Measurements from ENCODE around the gene SPATA22.
"Not testable (repeated sequence)": the region's sequence is repeated elsewhere in the genome, so short reads cannot be mapped to it uniquely, and the experiment has no call there.

The SPATA22 gene

DNA sequence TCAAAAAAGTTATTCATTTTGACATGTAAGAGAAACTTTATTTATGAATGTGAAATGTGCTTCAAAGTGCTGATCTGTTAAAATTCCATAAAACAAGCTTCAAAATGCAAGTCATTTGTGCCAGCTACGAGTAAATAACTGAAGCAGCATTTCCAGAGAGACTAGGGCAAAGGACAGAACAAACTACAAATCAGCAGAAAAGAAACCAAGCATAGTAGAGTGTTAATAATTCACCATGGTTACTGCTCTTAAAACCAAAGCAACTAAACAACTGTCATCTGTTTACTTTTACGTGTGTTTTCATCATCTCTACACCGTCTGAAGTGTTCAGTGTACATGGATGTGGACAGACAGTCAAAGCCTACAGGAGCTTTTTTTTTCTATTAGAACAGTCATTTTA lies 2.6 kb upstream of the SPATA22 start:
- DNase-seq (ENCODE audit: low read depth in 4 of 4, low spot score in 1 of 4): no peak

GRCh38 chr17:3472137-3472536 lies 518 bp upstream of the SPATA22 start:
- DNase-seq (ENCODE audit: low read depth in 4 of 4, low spot score in 1 of 4): no peak

GRCh38 chr17:3469529-3469928 lies 2.1 kb downstream of the SPATA22 start:
- DNase-seq (ENCODE audit: low read depth in 4 of 4, low spot score in 1 of 4): no peak

- DNase-seq (ENCODE audit: low read depth in 4 of 4, low spot score in 1 of 4): not testable (repeated sequence)
These were observed 5.3 kb downstream of the SPATA22 start for GRCh38 chr17:3466355-3466754.

- no peak for DNase-seq (ENCODE audit: low read depth in 4 of 4, low spot score in 1 of 4)
These were observed 23.5 kb downstream of the SPATA22 start for GRCh38 chr17:3448059-3448665.

DNA sequence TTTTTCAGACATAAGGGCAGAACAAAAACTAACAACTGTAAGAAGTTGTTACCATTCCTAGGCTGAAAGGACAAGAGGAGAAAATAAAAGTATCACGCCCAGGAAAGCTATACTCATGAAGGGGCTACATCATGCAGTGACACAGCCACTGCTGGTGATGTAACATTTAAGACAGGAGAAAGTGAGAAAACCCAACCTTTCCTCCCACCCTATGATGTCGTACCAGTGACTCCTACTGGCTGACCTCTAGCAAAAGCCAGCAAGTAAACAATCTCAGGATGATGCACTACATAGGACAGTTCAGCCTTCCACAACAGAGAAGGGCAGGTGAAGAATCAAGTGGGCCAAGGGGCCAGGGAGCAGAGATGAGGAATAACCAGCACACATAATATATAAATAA lies 24.0 kb downstream of the SPATA22 start:
- DNase-seq (ENCODE audit: low read depth in 4 of 4, low spot score in 1 of 4): no peak

GRCh38 chr17:3440451-3440850 lies 31.2 kb downstream of the SPATA22 start:
- no peak for DNase-seq (ENCODE audit: low read depth in 4 of 4, low spot score in 1 of 4)

- DNase-seq (ENCODE audit: low read depth in 4 of 4, low spot score in 1 of 4): no peak
These were observed 33.3 kb downstream of the SPATA22 start for GRCh38 chr17:3438368-3438767.

- no peak for DNase-seq (ENCODE audit: low read depth in 4 of 4, low spot score in 1 of 4)
These were observed 37.9 kb downstream of the SPATA22 start, which contains the start of gene OR1E2 for GRCh38 chr17:3433741-3434140. Gene OR1E2 (minus strand): TSS chr17:3433841. CDS start chr17:3433841, 0 bp downstream.

DNA sequence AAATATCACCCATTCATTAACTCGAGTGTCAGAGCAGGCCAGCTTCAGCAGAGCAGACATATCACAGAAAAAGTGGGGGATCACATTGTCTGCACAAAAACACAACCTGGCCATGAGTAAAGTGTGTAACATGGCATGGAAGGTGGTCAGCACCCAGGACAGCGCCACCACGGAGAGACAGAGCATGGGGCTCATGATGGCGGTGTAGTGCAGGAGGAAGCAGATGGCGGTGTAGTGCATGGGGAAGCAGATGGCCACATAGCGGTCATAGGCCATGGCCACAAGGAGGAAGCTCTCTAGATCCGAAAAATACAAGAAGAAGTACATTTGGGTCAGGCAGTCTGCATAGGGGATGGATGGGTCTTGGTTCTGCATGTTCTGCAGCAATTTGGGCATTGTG lies 38.4 kb downstream of the SPATA22 start:
- DNase-seq (ENCODE audit: low read depth in 4 of 4, low spot score in 1 of 4): peak in 1 of 4 experiments; percentile 0

GRCh38 chr17:3418222-3418621 lies 53.4 kb downstream of the SPATA22 start:
- no peak for DNase-seq (ENCODE audit: low read depth in 4 of 4, low spot score in 1 of 4)

GRCh38 chr17:3415610-3416009 lies 56.0 kb downstream of the SPATA22 start:
- DNase-seq (ENCODE audit: low read depth in 4 of 4, low spot score in 1 of 4): no peak

DNA sequence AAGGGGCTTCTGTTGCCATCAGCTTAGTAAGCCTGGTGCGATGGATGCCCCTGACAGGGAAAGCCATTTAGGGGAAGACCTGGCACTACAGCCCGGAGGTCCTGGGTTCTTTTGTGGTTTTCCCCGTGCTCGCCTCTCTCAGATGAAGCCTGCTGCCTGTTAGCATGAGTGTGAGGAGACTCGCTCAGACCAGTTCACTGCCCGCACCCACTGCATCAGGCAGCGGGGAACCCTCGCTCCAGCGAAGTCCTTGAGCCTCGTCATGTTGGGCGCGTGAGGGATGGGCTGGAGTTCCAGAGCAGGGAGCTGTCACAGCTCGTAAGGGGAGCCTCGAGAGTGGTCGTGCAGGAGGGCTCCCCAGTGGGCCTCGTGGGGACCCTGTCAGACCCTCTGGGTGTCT lies 59.4 kb downstream of the SPATA22 start:
- not testable (repeated sequence) for DNase-seq (ENCODE audit: low read depth in 4 of 4, low spot score in 1 of 4)

DNA sequence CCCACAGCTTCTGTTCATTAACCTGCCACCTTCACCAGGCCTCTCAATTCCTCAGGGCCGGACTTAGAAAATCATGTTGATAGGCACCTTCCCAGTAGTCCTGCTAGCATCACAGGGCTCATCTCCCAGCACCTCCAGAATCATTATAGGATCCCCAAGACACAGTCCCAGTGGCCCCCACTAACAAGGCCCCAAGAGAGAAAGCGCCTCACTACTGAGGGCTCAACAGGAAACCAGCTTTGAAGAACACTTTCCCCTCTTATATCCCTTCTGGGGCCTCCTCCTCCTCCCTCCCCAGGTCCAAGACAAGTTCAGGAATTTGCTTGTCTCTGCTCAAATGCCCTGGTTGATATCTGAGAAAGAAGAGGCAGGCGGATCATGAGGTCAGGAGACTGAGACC lies 60.5 kb downstream of the SPATA22 start, which contains the start of gene OR3A3:
TSS of gene OR3A3 (plus strand) at position 301 of the 400 bp plus-strand sequence.
- DNase-seq (ENCODE audit: low read depth in 4 of 4, low spot score in 1 of 4): no peak

DNA sequence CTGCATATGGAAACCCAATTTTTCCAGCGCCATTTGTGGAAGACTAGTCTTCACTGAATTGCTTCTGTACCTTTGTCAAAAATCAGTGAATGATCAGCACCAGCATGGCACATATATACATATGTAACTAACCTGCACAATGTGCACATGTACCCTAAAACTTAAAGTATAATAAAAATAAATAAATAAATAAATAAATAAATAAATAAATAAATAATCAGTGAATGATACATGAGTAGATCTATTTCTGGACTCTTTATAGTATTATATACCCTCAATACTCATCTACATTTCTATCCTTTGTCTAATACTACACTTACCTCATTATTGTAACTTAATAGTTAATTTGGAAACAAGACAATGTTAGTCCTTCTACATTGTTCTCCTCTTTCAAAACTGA lies 67.8 kb downstream of the SPATA22 start:
- not testable (repeated sequence) for DNase-seq (ENCODE audit: low read depth in 4 of 4, low spot score in 1 of 4)

DNA sequence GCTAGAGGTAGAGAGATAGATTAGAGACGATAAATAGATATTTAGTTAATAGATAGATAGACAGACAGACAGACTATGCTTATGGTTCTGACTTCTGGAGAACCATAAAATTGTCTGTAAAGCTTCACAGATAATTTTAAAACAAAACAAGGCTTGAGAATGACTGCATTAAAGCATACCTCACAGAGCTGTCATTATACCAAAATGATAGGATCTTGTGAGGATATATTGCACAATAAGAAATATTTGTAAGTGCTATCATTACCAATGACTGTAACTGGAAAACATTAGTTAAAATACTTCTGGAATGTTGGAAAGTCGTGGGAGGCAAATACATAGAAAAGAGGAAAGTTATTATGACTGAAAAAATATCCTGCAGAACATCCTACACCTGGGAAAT lies 69.8 kb downstream of the SPATA22 start:
- DNase-seq (ENCODE audit: low read depth in 4 of 4, low spot score in 1 of 4): no peak

GRCh38 chr17:3400055-3400454 lies 71.6 kb downstream of the SPATA22 start:
- no peak for DNase-seq (ENCODE audit: low read depth in 4 of 4, low spot score in 1 of 4)

DNA sequence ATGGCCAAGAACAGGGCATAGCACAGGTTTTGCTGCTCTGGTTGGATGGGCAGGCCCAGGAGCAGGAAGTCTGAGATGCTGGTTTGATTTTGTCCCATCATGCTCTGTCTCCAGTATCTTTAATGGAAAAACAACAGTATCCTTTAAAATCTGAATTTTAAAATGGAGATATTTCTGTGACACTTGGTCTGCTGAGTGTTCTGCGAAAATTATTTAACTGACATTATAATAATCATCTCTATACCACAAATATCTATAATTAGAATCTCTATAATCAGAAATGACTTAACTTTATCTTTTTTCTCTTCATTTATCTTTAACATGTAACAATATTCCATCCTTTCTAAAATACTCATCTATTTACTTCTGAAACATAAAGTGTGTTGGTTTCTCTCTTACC lies 73.3 kb downstream of the SPATA22 start, which contains the start of gene OR1E1:
TSS of gene OR1E1 (minus strand) at position 101 of the 400 bp plus-strand sequence. CDS start at position 101, 0 bp downstream.
- DNase-seq (ENCODE audit: low read depth in 4 of 4, low spot score in 1 of 4): no peak

DNA sequence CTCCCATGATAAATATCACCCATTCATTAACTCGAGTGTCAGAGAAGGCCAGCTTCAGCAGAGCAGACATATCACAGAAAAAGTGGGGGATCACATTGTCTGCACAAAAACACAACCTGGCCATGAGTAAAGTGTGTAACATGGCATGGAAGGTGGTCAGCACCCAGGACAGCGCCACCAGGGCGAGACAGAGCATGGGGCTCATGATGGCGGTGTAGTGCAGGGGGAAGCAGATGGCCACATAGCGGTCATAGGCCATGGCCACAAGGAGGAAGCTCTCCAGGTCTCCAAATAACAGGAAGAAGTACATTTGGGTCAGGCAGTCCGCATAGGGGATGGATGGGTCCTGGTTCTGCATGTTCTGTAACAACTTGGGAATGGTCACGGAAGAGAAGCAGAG lies 73.8 kb downstream of the SPATA22 start:
- DNase-seq (ENCODE audit: low read depth in 4 of 4, low spot score in 1 of 4): not testable (repeated sequence)
